MM.1S (cell line): ENCODE measurements around the gene TUBD1.
"Not testable (repeated sequence)": the region's sequence is repeated elsewhere in the genome, so short reads cannot be mapped to it uniquely, and the experiment has no call there.

Experiments used
- DNase-seq: peaks from one replicate; pipeline ENCODE4 v3.0.0-alpha.2; 2015
- H2AFZ ChIP-seq: fragments of 300-600 bp; sonication (generic); 2 replicates; pipeline ENCODE4 v1.6.0; 2016; ENCODE audit warnings: antibody characterized with exemption, low read length
- H3F3A ChIP-seq: fragments of 300-600 bp; sonication (generic); 2 replicates; pipeline ENCODE4 v1.6.1; 2016; ENCODE audit warnings: mild to moderate bottlenecking, antibody characterized with exemption, low read length, moderate library complexity, mixed read lengths; ENCODE audit not compliant: insufficient read depth
- H3K27ac ChIP-seq: fragments of 300-600 bp; sonication (generic); 2 replicates; pipeline ENCODE4 v1.5.1; 2016; ENCODE audit warnings: mild to moderate bottlenecking, low read length
- H3K27me3 ChIP-seq: fragments of 300-600 bp; sonication (generic); replicated peaks from 2 replicates; pipeline ENCODE4 v1.6.0; 2016; ENCODE audit warnings: low read length; ENCODE audit not compliant: insufficient read depth
- H3K36me3 ChIP-seq: fragments of 300-600 bp; sonication (generic); replicated peaks from 2 replicates; pipeline ENCODE4 v1.6.1; 2016; ENCODE audit warnings: mild to moderate bottlenecking, low read length, mixed read lengths; ENCODE audit not compliant: insufficient read depth
- H3K4me1 ChIP-seq: fragments of 300-600 bp; sonication (generic); 2 replicates; pipeline ENCODE4 v1.6.1; 2016; ENCODE audit warnings: low read length, mixed read lengths
- H3K4me2 ChIP-seq: fragments of 300-600 bp; sonication (generic); 2 replicates; pipeline ENCODE4 v1.6.0; 2016; ENCODE audit warnings: low read depth, low read length
- H3K4me3 ChIP-seq: fragments of 300-600 bp; sonication (generic); 2 replicates; pipeline ENCODE4 v1.5.1; 2016; ENCODE audit warnings: low read length, mixed read lengths
- H3K79me2 ChIP-seq: fragments of 300-600 bp; sonication (generic); 2 replicates; pipeline ENCODE4 v1.6.1; 2016; ENCODE audit warnings: mixed run types, low read length, mixed read lengths
- H3K9ac ChIP-seq: fragments of 300-600 bp; sonication (generic); 2 replicates; pipeline ENCODE4 v1.6.1; 2016; ENCODE audit warnings: low read length, mixed read lengths
- H3K9me2 ChIP-seq: fragments of 300-600 bp; sonication (generic); replicated peaks from 2 replicates; pipeline ENCODE4 v1.6.1; 2016; ENCODE audit warnings: mild to moderate bottlenecking, low read length, mixed read lengths; ENCODE audit not compliant: insufficient read depth
- H3K9me3 ChIP-seq: fragments of 300-600 bp; sonication (generic); replicated peaks from 2 replicates; pipeline ENCODE4 v1.6.1; 2016; ENCODE audit warnings: mild to moderate bottlenecking, low read length, mixed read lengths; ENCODE audit not compliant: insufficient read depth
- H4K20me1 ChIP-seq: fragments of 300-600 bp; sonication (generic); 2 replicates; pipeline ENCODE4 v1.6.1; 2016; ENCODE audit warnings: mild to moderate bottlenecking, low read length, moderate library complexity, mixed read lengths; ENCODE audit not compliant: insufficient read depth
- EZH2 ChIP-seq: fragments of 300-600 bp; sonication (generic); optimal IDR thresholded peaks from 2 replicates; pipeline ENCODE3; 2017; ENCODE audit warnings: low read depth, mild to moderate bottlenecking, antibody characterized with exemption, low read length, mixed read lengths
- EZH2phosphoT487 ChIP-seq: fragments of 300-600 bp; sonication (generic); IDR thresholded peaks from 2 replicates; pipeline ENCODE4 v1.6.1; 2018; ENCODE audit warnings: antibody characterized with exemption, low read length
- TF ChIP-seq, protein P1 (sequence below): fragments of 300-600 bp; sonication (generic); IDR thresholded peaks from 2 replicates; pipeline ENCODE4 v1.5.1; 2016; ENCODE audit warnings: antibody characterized with exemption, low read length, mixed read lengths

TUBD1 gene

GRCh38 chr17:59853168-59853918 is 39.4 kb downstream of the TUBD1 start:
- no peaks in the 10 kb centered on the region for H3K27me3 ChIP-seq
- no peak overlapping the region for H3K9ac ChIP-seq
- peak; percentile 86 for DNase-seq
- no peaks in the 10 kb centered on the region for H4K20me1 ChIP-seq
- no peak overlapping the region for H2AFZ ChIP-seq
- peaks cover 9% of the 10 kb centered on the region; the same call in 1 of the 2 replicates for H3F3A ChIP-seq
- peak overlapping the region; percentile 47; the same call in 1 of the 2 replicates for H3K27ac ChIP-seq
- TF ChIP-seq, protein P1, sequence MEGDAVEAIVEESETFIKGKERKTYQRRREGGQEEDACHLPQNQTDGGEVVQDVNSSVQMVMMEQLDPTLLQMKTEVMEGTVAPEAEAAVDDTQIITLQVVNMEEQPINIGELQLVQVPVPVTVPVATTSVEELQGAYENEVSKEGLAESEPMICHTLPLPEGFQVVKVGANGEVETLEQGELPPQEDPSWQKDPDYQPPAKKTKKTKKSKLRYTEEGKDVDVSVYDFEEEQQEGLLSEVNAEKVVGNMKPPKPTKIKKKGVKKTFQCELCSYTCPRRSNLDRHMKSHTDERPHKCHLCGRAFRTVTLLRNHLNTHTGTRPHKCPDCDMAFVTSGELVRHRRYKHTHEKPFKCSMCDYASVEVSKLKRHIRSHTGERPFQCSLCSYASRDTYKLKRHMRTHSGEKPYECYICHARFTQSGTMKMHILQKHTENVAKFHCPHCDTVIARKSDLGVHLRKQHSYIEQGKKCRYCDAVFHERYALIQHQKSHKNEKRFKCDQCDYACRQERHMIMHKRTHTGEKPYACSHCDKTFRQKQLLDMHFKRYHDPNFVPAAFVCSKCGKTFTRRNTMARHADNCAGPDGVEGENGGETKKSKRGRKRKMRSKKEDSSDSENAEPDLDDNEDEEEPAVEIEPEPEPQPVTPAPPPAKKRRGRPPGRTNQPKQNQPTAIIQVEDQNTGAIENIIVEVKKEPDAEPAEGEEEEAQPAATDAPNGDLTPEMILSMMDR: peak; percentile 55
- TF ChIP-seq EZH2phosphoT487: no peak
- H3K4me1 ChIP-seq: 0 out of 2 replicates have a peak, but pooled peaks cover 4% of the 10 kb centered on the region
- H3K36me3 ChIP-seq: no peaks in the 10 kb centered on the region
- no peaks in the 10 kb centered on the region for H3K9me2 ChIP-seq
- no peaks in the 10 kb centered on the region for H3K79me2 ChIP-seq
- H3K9me3 ChIP-seq: no peaks in the 10 kb centered on the region
- no peak overlapping the region for H3K4me3 ChIP-seq
- peak overlapping the region; percentile 12; the same call in 1 of the 2 replicates for H3K4me2 ChIP-seq

- not testable (repeated sequence) for H3K4me2 ChIP-seq, H3K9me2 ChIP-seq, DNase-seq, H4K20me1 ChIP-seq, H3F3A ChIP-seq, H3K79me2 ChIP-seq, H2AFZ ChIP-seq, H3K9me3 ChIP-seq, H3K4me3 ChIP-seq, H3K4me1 ChIP-seq, H3K36me3 ChIP-seq, H3K9ac ChIP-seq, H3K27me3 ChIP-seq
- peak overlapping the region; percentile 47; the same call in 1 of the 2 replicates for H3K27ac ChIP-seq
Measured at GRCh38 chr17:59852847-59853167, 39.9 kb downstream of the TUBD1 start.

DNA sequence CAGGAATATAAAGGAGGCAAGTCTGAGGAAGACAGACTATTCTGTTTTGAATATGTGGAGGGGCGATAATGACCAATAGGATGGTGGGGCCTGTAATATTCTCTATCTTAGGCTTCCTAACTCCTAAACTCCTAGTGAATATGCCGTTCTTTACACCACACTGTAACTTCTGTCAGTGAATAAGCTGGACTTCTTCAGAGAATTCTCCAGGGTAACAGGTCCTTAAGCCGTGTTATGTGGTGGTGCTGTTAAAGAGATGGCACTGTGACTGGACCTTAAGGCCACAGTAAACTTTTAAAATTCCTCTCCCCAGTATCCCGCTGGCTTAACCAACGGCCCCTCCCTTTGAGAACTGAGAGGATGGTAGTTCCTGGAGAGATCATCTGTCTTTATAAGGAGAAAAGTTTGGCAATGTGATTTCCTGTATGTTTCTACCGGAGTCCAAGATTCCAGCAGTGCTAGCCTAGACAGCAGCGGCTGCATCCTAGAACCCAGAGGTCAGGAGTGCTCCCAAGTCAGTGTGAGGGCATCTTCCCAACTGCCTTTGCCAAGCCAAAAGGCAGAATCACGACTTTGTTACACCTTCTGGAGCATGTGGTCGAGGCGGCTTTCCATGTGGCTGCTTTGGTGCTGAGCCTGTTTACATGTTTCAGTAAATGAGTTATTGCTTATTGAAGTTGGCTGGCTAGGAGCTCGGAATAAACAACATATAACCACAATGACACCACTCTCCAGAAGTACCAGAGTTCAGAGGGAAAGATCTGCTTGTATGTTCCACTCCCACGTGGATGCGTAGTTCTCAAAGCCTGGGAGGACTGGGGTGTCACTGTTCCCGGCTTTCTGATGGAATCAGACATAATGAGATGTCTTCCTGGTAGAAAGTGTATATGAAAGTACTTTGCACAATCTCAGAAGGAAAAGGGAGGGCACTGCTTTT is 41.0 kb downstream of the TUBD1 start:
- TF ChIP-seq EZH2phosphoT487 (no peak), EZH2 (no peak)
- TF ChIP-seq, protein P1: no peak
- Histone ChIP-seq H3K4me1 (peaks cover 14% of the 10 kb centered on the region), H3K79me2 (no peaks in the 10 kb centered on the region), H3K36me3 (no peaks in the 10 kb centered on the region), H3K4me2 (no peak overlapping the region), H3K9me2 (no peaks in the 10 kb centered on the region), H4K20me1 (no peaks in the 10 kb centered on the region), H2AFZ (no peak overlapping the region), H3F3A (peaks cover 17% of the 10 kb centered on the region), H3K9me3 (no peaks in the 10 kb centered on the region), H3K4me3 (no peak overlapping the region), H3K27me3 (no peaks in the 10 kb centered on the region), H3K9ac (no peak overlapping the region), H3K27ac (no peak overlapping the region)
- DNase-seq: no peak

DNA sequence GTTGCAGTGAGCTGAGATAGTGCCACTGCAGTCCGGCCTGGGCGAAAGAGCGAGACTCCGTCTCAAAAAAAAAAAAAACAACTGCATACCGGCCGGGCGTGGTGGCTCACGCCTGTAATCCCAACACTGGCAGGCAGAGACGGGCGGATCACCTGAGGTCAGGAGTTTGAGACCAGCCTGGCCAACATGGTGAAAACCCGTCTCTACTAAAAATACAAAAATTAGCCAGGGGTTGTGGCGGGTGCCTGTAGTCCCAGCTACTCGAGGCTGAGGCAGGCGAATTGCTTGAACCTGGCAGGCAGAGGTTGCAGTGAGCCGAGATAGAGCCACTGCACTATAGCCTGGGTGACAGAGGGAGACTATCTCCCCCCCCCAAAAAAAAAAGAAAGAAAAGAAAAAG is 42.4 kb downstream of the TUBD1 start:
- H3K27ac ChIP-seq, H3K27me3 ChIP-seq, H3K9me3 ChIP-seq, H3K9me2 ChIP-seq, H3K4me3 ChIP-seq, H2AFZ ChIP-seq, H3K9ac ChIP-seq, H4K20me1 ChIP-seq, H3K36me3 ChIP-seq, H3K4me2 ChIP-seq, H3K79me2 ChIP-seq, DNase-seq: not testable (repeated sequence)
- Histone ChIP-seq H3F3A (peaks cover 31% of the 10 kb centered on the region), H3K4me1 (peaks cover 25% of the 10 kb centered on the region)
